Neural progenitor cell (in vitro differentiated cells): ENCODE data around the gene CST11. TPM values are rescaled to one million over a fixed set of nuclear protein-coding genes. Genes with fewer than 3 reads are reported as not detected.

ENCODE experiments used
- DNase-seq: peaks from one replicate; pipeline ENCODE4 v3.0.0-alpha.2; 2016; ENCODE audit warnings: low spot score
- H2AFZ ChIP-seq: fragments of 200-600 bp; sonication (generic); replicated peaks from 2 replicates; pipeline ENCODE4 v1.6.1; 2016; ENCODE audit warnings: antibody characterized with exemption
- H3F3A ChIP-seq: fragments of 200-600 bp; sonication (generic); 2 replicates; pipeline ENCODE4 v1.6.1; 2016; ENCODE audit warnings: antibody characterized with exemption, low read depth
- H3K27ac ChIP-seq: fragments of 200-600 bp; sonication (generic); 2 replicates; pipeline ENCODE4 v1.5.1; 2016; ENCODE audit warnings: mild to moderate bottlenecking
- H3K27me3 ChIP-seq: fragments of 200-600 bp; sonication (generic); 2 replicates; pipeline ENCODE4 v1.6.1; 2016; ENCODE audit warnings: mild to moderate bottlenecking, moderate library complexity
- H3K36me3 ChIP-seq: fragments of 200-600 bp; sonication (generic); 2 replicates; pipeline ENCODE4 v1.5.1; 2016
- H3K4me1 ChIP-seq: fragments of 200-600 bp; sonication (generic); 2 replicates; pipeline ENCODE4 v1.6.1; 2016; ENCODE audit warnings: mixed run types
- H3K4me2 ChIP-seq: fragments of 200-600 bp; sonication (generic); 2 replicates; pipeline ENCODE4 v1.6.1; 2016
- H3K4me3 ChIP-seq: fragments of 200-600 bp; sonication (generic); 2 replicates; pipeline ENCODE4 v1.5.1; 2016
- H3K79me2 ChIP-seq: fragments of 200-600 bp; sonication (generic); 2 replicates; pipeline ENCODE4 v1.6.1; 2016; ENCODE audit warnings: low read depth
- H3K9ac ChIP-seq: fragments of 200-600 bp; sonication (generic); 2 replicates; pipeline ENCODE4 v1.6.1; 2016
- H3K9me3 ChIP-seq: fragments of 200-600 bp; sonication (generic); 2 replicates; pipeline ENCODE4 v1.5.1; 2016; ENCODE audit warnings: low read depth
- H4K20me1 ChIP-seq: fragments of 200-600 bp; sonication (generic); 2 replicates; pipeline ENCODE4 v1.6.1; 2016; ENCODE audit warnings: low read depth
- H3K27ac Mint-ChIP-seq: 3 replicates; pipeline ENCODE4 v1.8.0; 2021; ENCODE audit warnings: mixed read lengths
- H3K27me3 Mint-ChIP-seq: 2 replicates; pipeline ENCODE4 v1.8.0; 2022; ENCODE audit warnings: low read depth, mild to moderate bottlenecking, inconsistent platforms, moderate library complexity, mixed read lengths; ENCODE audit not compliant: insufficient read depth
- H3K36me3 Mint-ChIP-seq: 3 replicates; pipeline ENCODE4 v1.8.0; 2021; ENCODE audit warnings: mixed read lengths
- H3K4me1 Mint-ChIP-seq: 3 replicates; pipeline ENCODE4 v1.8.0; 2021; ENCODE audit warnings: mixed read lengths
- H3K4me3 Mint-ChIP-seq: 3 replicates; pipeline ENCODE4 v1.8.0; 2021; ENCODE audit warnings: mild to moderate bottlenecking, moderate library complexity, mixed read lengths
- H3K9me3 Mint-ChIP-seq: 3 replicates; pipeline ENCODE4 v1.8.0; 2020; ENCODE audit warnings: mixed read lengths
- EZH2 ChIP-seq: fragments of 200-600 bp; sonication (generic); IDR thresholded peaks from 2 replicates; pipeline ENCODE4 v1.6.1; 2017; ENCODE audit warnings: antibody characterized with exemption, mild to moderate bottlenecking, moderate library complexity
- EZH2phosphoT487 ChIP-seq: fragments of 200-600 bp; sonication (generic); IDR thresholded peaks from 2 replicates; pipeline ENCODE4 v1.6.1; 2017; ENCODE audit warnings: antibody characterized with exemption
- total RNA-seq: library from RNA; depleted of rRNA; stranded (reverse); fragments of >200 nt; gene quantifications from 2 replicates; pipeline ENCODE4 v1.2.3, GENCODE V29; 2015; ENCODE audit warnings: low replicate concordance
- TF ChIP-seq, protein P1 (sequence below): fragments of 200-600 bp; sonication (generic); IDR thresholded peaks from 2 replicates; pipeline ENCODE4 v1.5.1; 2017; ENCODE audit warnings: antibody characterized with exemption, mild to moderate bottlenecking

Gene CST11
- total RNA-seq, 1 donor from 2014 or later, result not detected

GRCh38 chr20:23445596-23446217 lies 7.0 kb downstream of the CST11 start:
- no peaks in the 10 kb centered on the region for H3K36me3 Mint-ChIP-seq
- peaks cover 5% of the 10 kb centered on the region for H3K27me3 Mint-ChIP-seq
- no peak for DNase-seq
- H3K36me3 ChIP-seq, result no peaks in the 10 kb centered on the region
- no peak overlapping the region for H2AFZ ChIP-seq
- no peak for TF ChIP-seq EZH2phosphoT487
- H3K4me1 Mint-ChIP-seq, result peaks cover 6% of the 10 kb centered on the region
- H3K4me1 ChIP-seq, result no peaks in the 10 kb centered on the region
- no peaks in the 10 kb centered on the region for H3K79me2 ChIP-seq
- no peak overlapping the region for H3K4me2 ChIP-seq
- H3K27ac Mint-ChIP-seq, result no peak overlapping the region
- no peak overlapping the region for H3K4me3 ChIP-seq
- H3F3A ChIP-seq, result no peaks in the 10 kb centered on the region
- H3K4me3 Mint-ChIP-seq, result no peak overlapping the region
- H3K27ac ChIP-seq, result no peak overlapping the region
- H3K9me3 ChIP-seq, result no peaks in the 10 kb centered on the region
- no peaks in the 10 kb centered on the region for H3K27me3 ChIP-seq
- no peaks in the 10 kb centered on the region for H4K20me1 ChIP-seq
- H3K9ac ChIP-seq, result no peak overlapping the region
- H3K9me3 Mint-ChIP-seq, result no peaks in the 10 kb centered on the region

GRCh38 chr20:23444859-23445258 lies 7.8 kb downstream of the CST11 start:
- no peak overlapping the region for H3K9ac ChIP-seq
- no peaks in the 10 kb centered on the region for H3K27me3 ChIP-seq
- no peaks in the 10 kb centered on the region for H3K36me3 ChIP-seq
- Mint-ChIP-seq H3K27me3 (peaks cover 4% of the 10 kb centered on the region), H3K4me1 (peaks cover 6% of the 10 kb centered on the region), H3K9me3 (no peaks in the 10 kb centered on the region), H3K36me3 (no peaks in the 10 kb centered on the region), H3K27ac (no peak overlapping the region), H3K4me3 (no peak overlapping the region)
- H3F3A ChIP-seq, result no peaks in the 10 kb centered on the region
- no peaks in the 10 kb centered on the region for H4K20me1 ChIP-seq
- no peak overlapping the region for H3K27ac ChIP-seq
- TF ChIP-seq EZH2phosphoT487, result no peak
- H3K4me3 ChIP-seq, result no peak overlapping the region
- no peaks in the 10 kb centered on the region for H3K9me3 ChIP-seq
- H3K4me1 ChIP-seq, result no peaks in the 10 kb centered on the region
- no peak overlapping the region for H3K4me2 ChIP-seq
- no peaks in the 10 kb centered on the region for H3K79me2 ChIP-seq
- no peak for DNase-seq
- H2AFZ ChIP-seq, result no peak overlapping the region

DNA sequence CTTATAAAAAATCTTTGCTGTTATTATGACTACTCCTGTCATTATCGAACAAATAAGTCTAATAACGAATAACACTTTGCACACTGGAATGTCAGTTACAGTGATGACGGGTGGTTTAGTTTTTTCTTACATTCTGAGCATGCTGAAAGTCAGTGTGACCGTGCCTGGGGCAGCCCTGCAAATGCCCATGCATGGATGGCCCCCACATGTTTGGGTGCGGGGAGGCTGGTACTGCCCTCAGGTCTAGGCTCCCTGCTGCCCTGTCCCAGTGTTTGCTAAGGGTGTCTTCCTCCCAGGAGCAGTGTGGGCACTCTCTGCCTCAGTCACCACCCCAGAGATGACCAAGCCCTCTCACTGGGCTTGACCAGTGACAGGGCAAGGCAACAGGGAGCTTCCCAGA lies 10.2 kb downstream of the CST11 start:
- peaks cover 6% of the 10 kb centered on the region for H3K4me1 Mint-ChIP-seq
- H3K4me1 ChIP-seq, result no peaks in the 10 kb centered on the region
- H2AFZ ChIP-seq, result no peak overlapping the region
- peaks cover 4% of the 10 kb centered on the region for H3K27me3 Mint-ChIP-seq
- no peak for DNase-seq
- H3K36me3 ChIP-seq, result no peaks in the 10 kb centered on the region
- H3K9me3 Mint-ChIP-seq, result no peaks in the 10 kb centered on the region
- TF ChIP-seq, protein P1, sequence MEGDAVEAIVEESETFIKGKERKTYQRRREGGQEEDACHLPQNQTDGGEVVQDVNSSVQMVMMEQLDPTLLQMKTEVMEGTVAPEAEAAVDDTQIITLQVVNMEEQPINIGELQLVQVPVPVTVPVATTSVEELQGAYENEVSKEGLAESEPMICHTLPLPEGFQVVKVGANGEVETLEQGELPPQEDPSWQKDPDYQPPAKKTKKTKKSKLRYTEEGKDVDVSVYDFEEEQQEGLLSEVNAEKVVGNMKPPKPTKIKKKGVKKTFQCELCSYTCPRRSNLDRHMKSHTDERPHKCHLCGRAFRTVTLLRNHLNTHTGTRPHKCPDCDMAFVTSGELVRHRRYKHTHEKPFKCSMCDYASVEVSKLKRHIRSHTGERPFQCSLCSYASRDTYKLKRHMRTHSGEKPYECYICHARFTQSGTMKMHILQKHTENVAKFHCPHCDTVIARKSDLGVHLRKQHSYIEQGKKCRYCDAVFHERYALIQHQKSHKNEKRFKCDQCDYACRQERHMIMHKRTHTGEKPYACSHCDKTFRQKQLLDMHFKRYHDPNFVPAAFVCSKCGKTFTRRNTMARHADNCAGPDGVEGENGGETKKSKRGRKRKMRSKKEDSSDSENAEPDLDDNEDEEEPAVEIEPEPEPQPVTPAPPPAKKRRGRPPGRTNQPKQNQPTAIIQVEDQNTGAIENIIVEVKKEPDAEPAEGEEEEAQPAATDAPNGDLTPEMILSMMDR, result no peak
- TF ChIP-seq EZH2phosphoT487, result no peak
- TF ChIP-seq EZH2, result no peak
- H3K4me3 ChIP-seq, result no peak overlapping the region
- no peaks in the 10 kb centered on the region for H3K27me3 ChIP-seq
- no peak overlapping the region for H3K27ac ChIP-seq
- no peak overlapping the region for H3K9ac ChIP-seq
- no peak overlapping the region for H3K4me2 ChIP-seq
- H4K20me1 ChIP-seq, result no peaks in the 10 kb centered on the region
- no peaks in the 10 kb centered on the region for H3K36me3 Mint-ChIP-seq
- H3F3A ChIP-seq, result no peaks in the 10 kb centered on the region
- no peak overlapping the region for H3K27ac Mint-ChIP-seq
- no peak overlapping the region for H3K4me3 Mint-ChIP-seq
- H3K9me3 ChIP-seq, result no peaks in the 10 kb centered on the region
- no peaks in the 10 kb centered on the region for H3K79me2 ChIP-seq

DNA sequence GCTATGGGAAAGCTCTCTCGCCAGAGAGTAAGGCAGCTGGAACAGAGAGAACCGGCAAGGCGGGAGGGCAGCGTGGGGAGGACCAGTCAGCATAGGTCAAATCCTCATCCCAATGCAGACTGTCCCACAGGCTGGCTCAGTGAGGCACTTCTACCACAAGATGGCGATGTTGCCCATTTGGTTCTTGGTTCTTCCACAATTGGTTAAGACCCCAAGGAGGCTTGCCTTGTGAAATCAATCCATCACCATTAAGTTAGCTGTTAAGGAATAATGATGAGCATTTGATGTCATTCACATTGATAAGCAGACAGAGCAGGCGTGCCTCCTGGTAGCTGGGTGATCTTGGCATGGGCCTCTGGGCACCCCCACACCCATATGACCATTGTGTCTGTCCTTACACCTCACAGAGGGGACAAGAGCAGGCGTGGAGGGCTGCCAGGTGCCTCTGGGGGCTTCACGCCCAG lies 10.8 kb downstream of the CST11 start:
- no peaks in the 10 kb centered on the region for H3K36me3 ChIP-seq
- H3K9ac ChIP-seq, result no peak overlapping the region
- no peak overlapping the region for H3K4me3 ChIP-seq
- H4K20me1 ChIP-seq, result no peaks in the 10 kb centered on the region
- no peaks in the 10 kb centered on the region for H3K9me3 Mint-ChIP-seq
- no peak overlapping the region for H2AFZ ChIP-seq
- no peaks in the 10 kb centered on the region for H3K36me3 Mint-ChIP-seq
- H3K4me3 Mint-ChIP-seq, result no peak overlapping the region
- H3K4me1 ChIP-seq, result no peaks in the 10 kb centered on the region
- no peak overlapping the region for H3K27ac Mint-ChIP-seq
- H3K4me2 ChIP-seq, result no peak overlapping the region
- H3K27me3 Mint-ChIP-seq, result peaks cover 4% of the 10 kb centered on the region
- no peaks in the 10 kb centered on the region for H3K27me3 ChIP-seq
- no peak overlapping the region for H3K27ac ChIP-seq
- DNase-seq, result peak; percentile 91
- H3F3A ChIP-seq, result no peaks in the 10 kb centered on the region
- no peaks in the 10 kb centered on the region for H3K9me3 ChIP-seq
- no peak for TF ChIP-seq EZH2
- TF ChIP-seq, protein P1, result peak; percentile 90
- no peak for TF ChIP-seq EZH2phosphoT487
- peaks cover 6% of the 10 kb centered on the region for H3K4me1 Mint-ChIP-seq
- H3K79me2 ChIP-seq, result no peaks in the 10 kb centered on the region
